HG03521 (cell line): ENCODE measurements around the gene SNAPC3.

Experiments used
- ATAC-seq: cut with Tn5 transposase; IDR thresholded peaks from one replicate; pipeline ENCODE4 v1.9.1; 2021; ENCODE audit warnings: mild to moderate bottlenecking, moderate library complexity; ENCODE audit not compliant: unreplicated experiment

Gene SNAPC3

DNA sequence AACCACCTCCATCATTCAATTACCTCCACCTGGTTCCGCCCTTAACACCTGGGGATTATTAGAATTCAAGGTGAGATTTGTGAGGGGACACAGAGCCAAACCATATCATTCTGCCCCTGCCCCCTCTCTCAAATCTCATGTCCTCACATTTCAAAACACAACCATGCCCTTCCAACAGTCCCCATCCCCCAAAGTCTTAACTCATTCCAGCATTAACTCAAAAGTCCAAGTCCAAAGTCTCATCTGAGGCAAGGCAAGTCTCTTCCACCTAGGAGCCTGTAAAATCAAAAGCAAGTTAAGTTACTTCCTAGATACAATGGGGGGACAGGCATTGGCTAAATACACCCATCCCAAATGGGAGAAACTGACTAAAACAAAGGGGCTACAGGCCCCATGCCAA lies 69.3 kb downstream of the SNAPC3 start:
- ATAC-seq, result no peak

- ATAC-seq, result no peak
Observed at GRCh38 chr9:15492485-15493150, 69.9 kb downstream of the SNAPC3 start.

DNA sequence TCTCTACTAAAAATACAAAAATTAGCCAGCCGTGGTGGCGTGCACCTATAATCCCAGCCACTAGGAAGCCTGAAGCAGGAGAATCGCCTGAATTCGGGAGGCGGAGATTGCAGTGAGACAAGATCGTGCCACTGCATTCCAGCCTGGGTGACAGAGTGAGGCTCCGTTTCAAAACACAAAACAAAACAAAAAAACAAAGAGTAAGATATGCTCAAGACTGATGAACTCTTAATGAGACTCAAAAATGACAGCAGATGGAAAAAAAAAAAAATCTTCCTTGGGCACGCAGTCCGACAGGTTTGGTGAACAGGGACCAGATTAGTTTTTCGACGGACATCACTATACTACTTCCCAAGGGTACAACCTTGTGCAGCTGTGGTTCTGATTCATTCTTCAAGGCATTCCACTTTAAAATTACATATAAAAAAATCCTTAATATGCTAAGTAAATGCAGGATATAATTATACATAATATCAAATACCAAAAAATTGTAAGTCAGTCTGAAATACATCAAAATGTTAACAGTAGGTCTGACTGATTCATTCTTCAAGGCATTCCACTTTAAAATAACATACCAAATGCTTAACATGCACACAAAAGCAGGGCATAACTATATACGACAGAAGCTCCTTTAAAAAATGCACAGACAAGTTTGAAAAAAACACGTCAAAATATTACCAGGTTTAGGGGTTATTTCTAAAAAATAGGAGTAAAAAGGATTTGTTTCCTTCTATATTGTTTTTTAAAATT lies 75.7 kb downstream of the SNAPC3 start:
- no peak for ATAC-seq

DNA sequence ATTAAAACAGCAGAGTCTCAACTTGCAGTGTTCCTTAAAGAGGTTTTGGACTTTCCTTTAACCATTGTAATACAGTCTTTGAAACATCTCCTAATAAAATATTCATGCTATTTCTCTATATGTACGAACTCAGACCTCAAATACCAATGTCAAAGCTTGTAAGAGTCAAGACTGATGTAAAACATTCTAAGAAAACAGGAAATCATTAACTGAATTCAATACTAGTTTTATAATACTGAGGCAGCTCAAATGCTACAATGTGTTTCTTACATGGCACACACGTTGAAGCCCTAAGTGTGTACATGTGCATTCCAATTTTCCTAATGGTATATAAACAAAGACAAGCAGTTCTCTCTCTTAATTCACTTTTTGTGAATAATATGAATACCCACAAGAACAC lies 76.5 kb downstream of the SNAPC3 start:
- no peak for ATAC-seq

- ATAC-seq, result no peak
Observed at GRCh38 chr9:15501179-15501578, 78.5 kb downstream of the SNAPC3 start.

- no peak for ATAC-seq
Observed at GRCh38 chr9:15501803-15502202, 79.1 kb downstream of the SNAPC3 start.

DNA sequence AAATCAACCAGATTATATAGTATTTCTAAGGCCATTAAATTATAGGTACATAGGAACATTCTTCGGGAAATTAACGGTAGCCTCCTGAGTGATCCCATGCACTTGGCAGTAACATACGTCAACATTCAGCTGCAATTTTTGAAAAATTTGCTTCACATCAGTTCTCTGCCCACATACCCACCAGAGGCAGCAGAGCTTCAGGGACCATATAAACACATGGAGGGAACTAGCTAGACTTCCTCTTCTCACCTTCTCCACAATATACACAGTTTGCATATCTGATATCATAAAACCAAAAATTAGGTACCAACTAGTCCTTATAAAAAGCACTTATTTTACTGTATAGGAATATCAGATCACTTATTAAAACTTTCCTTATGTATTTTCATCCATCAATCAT lies 83.2 kb downstream of the SNAPC3 start:
- no peak for ATAC-seq

DNA sequence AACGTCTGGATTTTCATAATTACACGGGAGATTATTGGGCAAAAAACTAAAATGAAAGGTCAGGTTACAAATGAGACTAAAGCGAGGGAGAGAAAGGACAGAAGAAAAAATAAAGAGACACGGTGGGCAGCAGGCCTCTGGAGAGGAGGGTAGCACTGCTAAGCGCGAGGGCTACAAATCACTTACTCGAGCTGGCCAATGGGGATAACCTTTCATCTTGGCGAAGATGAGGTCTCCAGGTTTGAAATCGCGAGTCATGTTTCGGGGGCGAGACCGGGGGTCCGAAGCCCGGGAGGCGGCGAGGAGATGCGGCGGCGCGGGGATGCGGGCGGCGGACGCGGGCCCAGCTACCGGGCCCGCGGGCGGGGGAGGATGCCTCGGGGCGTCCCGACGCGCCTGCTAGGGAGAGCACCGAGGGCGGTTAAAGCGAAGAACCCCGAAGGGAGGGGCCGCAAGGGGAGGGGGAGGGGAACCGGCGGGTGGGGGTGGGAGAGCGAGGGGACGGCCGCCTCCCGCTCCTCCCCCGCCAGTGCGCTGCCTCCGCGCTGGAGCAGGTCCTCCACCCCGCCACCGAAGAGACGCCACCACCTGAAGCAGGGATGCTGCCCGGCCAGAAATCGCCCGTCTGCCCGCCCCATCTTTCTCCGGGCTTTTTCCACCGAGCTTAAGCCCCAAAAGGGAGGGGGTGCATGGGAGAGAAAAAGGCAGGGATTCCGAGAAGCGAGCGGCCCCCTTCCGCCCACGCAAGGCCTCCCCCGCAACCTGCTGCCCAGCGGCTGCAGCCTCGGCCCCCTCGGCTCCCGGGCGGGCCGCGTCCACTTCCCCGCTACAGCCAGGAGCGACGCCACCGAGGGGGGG lies 87.5 kb downstream of the SNAPC3 start:
- peak; percentile 42 for ATAC-seq

GRCh38 chr9:15510789-15511575 lies 88.3 kb downstream of the SNAPC3 start, which contains the start of gene PSIP1:
Gene PSIP1, minus strand, starts transcription at chr9:15510970. Its CDS starts 782 bp downstream, at chr9:15510188.
- peak; percentile 73 for ATAC-seq
